Skeletal muscle cell (primary cell): Measurements from ENCODE around the gene CARS2.
"Not testable (repeated sequence)": the region's sequence is repeated elsewhere in the genome, so short reads cannot be mapped to it uniquely, and the experiment has no call there.

Source experiments
- DNase-seq: peaks from one replicate; pipeline ENCODE4 v3.0.0-alpha.2; 2010; ENCODE audit warnings: low read depth
- H3K4me3 ChIP-seq: 2 replicates; pipeline ENCODE4 v1.5.1; 2011; ENCODE audit warnings: low read depth, mild to moderate bottlenecking, control low read depth, low read length, moderate library complexity

The CARS2 gene

GRCh38 chr13:110628477-110628793 lies 77.5 kb downstream of the CARS2 start:
- H3K4me3 ChIP-seq, result no peak overlapping the region
- no peak for DNase-seq

DNA sequence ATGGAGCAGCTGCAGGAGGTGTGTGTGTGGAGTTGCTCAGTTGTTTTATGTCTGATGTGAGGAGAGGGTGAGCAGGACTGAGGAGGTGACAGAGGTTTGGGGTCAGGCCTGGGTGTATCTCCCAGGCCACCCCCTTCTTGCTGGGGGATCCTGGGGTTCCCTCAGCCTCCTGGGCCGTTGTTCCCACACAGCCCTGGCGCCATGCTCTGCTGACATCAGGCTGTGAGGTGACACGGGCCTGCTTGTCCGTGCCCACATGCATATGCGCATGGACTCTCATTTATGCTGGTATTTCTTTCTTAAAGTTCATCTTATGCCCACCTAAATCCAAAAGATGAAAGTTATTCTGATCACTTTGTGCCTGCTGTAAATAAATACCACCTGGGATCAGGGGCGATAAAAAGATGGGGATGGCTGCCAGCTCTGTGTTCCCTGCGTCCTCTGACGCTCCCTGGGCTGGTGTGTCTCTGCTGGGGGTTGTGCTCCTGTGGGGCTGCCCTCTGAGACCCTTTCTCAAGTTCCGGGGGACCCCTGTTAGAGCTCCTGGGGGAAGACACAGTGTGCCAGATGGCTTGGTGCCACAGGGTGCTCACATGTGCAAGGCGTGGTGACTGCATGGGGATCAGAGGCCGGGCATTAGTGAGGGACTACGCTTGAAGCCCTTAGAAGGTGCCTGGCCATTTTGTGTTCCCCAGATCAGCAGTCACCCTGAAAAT lies 78.0 kb downstream of the CARS2 start:
- no peak for DNase-seq
- H3K4me3 ChIP-seq, result no peak overlapping the region

DNA sequence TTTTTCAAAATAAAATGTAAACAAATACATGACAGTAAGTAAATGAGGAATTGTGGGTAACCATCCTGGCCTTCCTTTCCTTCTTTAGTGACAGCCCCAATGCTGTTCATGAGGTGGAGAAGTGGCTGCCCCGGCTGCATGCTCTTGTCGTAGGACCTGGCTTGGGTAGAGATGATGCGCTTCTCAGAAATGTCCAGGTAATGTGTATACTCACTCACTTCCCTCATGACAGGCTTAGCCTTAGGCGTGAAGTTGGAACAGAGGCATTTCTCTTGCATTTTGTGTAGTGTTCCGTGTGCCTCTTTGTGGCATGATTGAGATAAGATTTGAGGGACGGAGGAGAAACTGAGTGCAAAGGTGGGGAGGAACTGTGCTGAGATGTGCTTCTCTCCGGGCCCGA lies 78.6 kb downstream of the CARS2 start:
- no peak overlapping the region for H3K4me3 ChIP-seq
- no peak for DNase-seq

DNA sequence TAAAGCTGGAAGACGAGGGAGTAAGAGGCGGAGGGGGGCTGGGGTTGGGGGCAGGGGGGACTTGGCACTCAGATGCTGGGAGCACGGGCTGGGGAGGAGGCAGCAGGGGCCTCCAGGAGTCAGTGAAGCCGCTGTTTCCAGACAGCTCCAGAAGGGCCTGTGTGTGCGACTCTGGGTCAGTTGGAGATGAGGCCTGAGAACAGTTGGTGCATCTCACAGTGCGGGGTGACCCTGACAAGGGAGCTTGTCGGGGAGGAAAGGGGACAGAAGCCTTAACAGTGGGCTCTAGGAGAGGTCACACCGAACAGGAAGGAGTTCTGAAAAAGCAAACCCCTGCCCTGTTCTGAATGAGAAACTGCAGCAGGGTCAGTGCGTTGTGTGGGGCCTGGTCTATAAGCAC lies 79.4 kb downstream of the CARS2 start:
- H3K4me3 ChIP-seq, result no peak overlapping the region
- no peak for DNase-seq

DNA sequence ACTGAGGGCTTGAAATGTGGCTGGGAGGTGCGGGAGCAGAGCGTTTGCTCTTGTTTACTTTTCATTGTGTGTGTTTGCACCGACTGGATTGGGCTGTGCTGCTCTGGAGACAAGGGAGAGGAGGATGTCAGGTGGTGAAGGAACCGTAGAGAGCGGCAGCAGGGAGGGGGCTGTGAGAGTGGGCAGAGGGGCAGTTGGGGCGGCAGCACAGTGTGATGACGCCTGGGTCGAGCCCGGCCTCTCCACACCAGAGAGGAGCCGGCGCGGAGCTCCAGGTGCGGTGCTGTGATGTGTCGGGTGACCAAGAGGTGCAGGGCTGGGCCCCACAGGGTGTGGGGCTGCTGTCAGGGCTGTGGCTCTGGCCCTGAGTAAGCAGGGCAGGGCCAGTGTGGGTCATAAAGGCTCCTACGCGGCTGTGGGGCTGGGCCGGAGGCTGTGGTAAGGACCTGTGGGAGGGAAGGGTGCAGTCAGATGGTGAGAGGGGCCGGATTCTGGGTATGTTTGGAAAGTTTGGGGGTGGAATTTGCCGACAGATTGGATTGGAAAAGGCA lies 80.1 kb downstream of the CARS2 start:
- DNase-seq, result no peak
- no peak overlapping the region for H3K4me3 ChIP-seq

DNA sequence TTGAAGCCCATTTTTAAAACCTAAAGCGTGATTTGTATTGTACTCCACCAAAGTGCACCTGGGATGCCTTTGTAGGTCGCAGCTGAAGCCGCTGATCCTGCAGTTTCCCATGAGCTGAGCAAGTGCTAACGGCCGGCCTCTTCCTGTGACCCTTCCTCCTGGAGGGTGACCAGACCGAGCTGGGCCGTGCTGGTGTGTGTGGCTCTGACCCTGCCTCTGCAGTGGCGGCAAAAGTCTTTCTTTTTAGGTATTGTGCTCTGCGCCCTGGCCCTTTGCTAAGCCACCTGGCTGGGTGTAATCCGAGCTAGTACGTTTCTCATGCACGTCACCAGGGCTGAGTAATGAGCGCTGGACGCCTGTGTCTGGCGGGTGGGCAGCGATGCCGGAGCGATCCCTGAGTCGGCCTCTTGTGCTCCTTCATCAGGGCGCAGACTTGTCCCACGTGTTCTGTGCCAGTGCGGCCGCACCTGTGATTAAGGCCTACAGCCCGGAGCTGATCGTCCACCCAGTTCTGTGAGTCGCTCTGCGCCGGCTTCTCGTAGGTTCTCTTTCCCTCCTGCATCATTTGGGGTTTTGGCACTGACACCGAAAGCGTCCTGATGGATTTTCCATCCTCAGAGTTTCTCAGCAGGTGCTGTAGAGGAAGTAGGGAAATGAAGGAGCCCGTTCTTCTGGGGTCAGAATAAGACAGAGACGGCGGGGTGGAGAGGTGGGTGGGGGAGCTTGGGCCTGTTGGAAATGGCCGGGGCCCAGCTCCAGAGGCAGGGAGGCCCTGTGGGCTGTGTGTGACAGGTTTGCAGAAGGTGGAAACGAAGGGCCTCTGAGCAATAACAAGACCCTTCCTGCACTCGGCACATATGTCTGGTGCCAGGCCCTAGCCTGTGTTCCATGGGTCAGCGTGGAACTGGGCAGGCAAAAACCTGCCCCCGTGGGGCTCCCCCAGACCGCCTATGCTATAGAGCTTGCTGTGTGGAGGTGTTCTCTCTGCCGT lies 80.9 kb downstream of the CARS2 start:
- DNase-seq, result no peak
- H3K4me3 ChIP-seq, result no peak overlapping the region

DNA sequence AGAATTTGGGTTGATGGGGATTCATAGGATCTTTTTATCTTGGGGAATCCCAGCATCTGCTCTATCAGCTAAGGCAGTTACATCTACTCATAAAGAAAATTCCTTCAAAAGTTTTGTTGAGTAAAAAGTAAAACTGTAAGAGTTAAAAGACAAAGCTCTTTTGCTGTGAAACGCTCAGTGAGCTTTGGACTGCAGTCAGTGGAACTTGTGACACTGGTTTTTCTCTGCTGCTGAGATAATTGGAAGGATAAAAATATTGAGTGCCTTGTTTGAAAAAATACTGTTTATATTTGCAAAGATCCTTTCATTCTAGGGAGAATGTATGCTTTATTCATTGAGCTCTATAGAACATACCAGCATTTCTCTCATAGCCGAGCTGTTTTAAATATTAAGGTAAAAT lies 85.3 kb downstream of the CARS2 start:
- no peak for DNase-seq
- H3K4me3 ChIP-seq, result no peak overlapping the region

- H3K4me3 ChIP-seq, result no peak overlapping the region
- no peak for DNase-seq
Observed at GRCh38 chr13:110618780-110619179, 87.1 kb downstream of the CARS2 start.

- no peak overlapping the region for H3K4me3 ChIP-seq
- DNase-seq, result no peak
Observed at GRCh38 chr13:110618167-110618566, 87.7 kb downstream of the CARS2 start.

DNA sequence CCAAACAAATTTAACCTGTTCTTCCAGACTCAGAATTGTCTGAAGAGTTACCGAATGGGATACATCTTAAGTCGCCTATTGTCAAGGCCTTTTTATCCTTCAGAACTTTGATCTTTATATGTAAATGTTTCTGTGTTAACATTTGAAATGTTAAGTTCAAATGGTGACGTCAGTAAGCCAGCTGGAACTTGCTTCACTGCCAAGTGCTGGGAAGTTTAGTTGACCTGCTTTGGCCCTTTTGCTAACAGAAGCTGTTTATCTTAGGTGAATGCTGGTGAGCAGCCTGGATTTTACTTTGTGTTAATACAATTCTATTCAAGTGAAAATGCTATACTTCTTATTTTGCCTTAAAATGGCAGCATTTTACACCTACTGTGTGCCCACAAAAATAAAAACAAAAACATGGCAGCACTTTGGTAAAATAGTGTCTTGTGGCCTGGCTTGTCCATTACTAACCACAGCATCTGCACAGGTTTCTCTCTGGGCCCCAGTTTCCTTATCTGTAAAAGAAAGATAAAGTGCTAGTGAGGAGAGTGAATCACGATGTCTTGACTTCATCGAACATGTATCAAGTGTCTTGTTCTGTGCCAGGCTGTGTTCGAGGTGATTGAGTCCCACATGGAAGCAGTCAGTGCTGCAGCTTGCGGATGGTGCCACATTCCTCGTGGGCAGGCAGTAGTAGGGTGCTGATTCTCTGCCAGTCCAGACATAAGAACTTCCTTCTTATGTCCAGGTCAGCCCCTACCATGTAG lies 88.4 kb downstream of the CARS2 start:
- H3K4me3 ChIP-seq, result no peak overlapping the region
- peak; percentile 71 for DNase-seq

- peak overlapping the region; percentile 82 for H3K4me3 ChIP-seq
- peak; percentile 52 for DNase-seq
Observed at GRCh38 chr13:110616103-110617101, 89.5 kb downstream of the CARS2 start.

GRCh38 chr13:110615322-110616102 lies 90.4 kb downstream of the CARS2 start, which contains the start of gene NAXD:
TSS of gene NAXD (plus strand) at chr13:110615545. CDS start at chr13:110615602, 57 bp downstream.
- H3K4me3 ChIP-seq, result peak within 1 kb of the TSS; percentile 82
- peak; percentile 77 for DNase-seq

DNA sequence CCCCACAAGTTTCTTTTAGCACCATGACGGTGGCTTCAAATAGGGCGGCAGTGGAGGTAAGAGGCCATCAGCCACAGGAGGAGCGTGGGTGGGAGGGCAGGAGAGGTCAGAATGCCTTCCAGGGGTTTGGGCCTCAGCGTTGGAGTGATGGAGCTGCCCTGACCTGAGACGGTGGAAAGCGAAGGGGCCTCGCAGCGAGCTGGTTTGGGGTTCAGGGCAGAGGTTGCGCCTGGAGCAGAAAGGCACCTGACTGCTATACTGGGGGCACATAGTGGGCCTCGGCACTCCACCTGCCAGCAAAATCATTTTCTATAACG lies 91.0 kb downstream of the CARS2 start:
- no peak for DNase-seq
- peak overlapping the region; percentile 82 for H3K4me3 ChIP-seq

- no peak for DNase-seq
- no peak overlapping the region for H3K4me3 ChIP-seq
Observed at GRCh38 chr13:110610955-110611595, 94.8 kb downstream of the CARS2 start.

GRCh38 chr13:110607675-110608224 lies 98.2 kb downstream of the CARS2 start:
- no peak for DNase-seq
- no peak overlapping the region for H3K4me3 ChIP-seq

DNA sequence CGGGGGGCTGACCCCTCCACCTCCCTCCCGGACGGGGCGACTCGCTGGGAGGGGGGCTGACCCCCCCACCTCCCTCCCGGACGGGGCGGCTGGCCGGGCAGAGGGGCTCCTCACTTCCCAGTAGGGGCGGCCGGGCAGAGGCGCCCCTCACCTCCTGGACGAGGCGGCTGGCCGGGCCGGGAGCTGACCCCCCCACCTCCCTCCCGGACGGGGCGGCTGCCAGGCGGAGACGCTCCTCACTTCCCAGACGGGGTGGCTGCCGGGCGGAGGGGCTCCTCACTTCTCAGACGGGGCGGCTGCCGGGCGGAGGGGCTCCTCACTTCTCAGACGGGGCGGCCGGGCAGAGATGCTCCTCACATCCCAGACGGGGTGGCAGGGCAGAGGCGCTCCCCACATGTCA lies 99.6 kb downstream of the CARS2 start:
- not testable (repeated sequence) for DNase-seq, H3K4me3 ChIP-seq

DNA sequence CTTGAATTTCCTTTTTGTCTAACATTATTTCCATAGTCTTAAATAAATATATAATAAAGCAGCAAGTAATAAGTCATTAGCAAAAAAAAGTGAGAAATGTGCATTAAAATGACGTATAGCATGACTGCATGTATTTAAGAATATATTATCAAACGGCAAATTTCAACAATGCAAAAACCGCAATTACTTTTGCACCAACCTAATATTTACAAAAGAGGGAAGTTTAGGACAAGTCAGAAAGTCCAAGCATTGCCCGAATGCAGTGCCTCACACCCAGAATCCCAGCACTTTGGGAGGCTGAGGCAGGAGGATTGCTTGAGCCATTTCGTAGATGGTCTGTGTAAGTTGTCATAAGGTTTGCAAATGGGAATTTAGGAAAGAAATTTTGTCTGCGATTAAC lies 100.8 kb downstream of the CARS2 start:
- DNase-seq, result no peak
- H3K4me3 ChIP-seq, result no peak overlapping the region
